ENCODE measurements around the gene GSTT2.

GSTT2 gene

DNA sequence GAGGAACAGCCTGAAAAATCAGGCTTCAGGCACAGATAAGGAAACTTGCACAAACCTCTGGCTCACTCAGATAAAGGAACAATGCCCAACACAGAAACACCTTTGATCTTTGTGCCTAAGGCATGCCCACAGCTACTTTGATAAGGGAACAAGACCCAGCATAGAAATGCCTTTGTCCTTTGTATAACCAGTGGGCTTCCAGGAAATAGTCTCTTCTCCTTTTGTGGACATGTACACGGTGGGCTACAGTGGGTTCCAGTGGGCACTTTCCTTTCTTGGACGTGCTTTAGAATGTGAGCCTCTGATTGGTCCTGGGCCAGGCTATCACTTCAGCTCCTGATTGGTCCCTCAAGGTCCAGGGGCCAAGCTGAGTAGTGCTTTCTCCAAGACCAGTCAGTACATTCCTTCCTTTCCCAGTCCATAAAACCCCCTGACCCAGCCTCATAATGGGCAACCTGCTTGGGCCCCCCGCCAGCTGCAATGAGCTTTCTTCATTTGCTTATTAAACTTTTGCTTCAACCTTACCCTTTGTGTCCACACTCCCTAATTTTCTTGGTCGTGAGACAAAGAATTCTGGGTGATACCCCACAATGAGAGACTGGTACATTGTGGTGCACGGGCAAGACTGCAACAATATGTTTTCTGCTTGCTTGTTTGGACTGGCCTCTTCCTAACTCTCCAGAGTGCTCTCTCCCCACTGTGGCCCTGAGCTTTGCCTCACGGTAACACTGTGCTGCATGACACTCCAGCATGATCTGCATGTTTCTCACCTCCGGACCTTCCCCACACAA, 29.5 kb downstream of the GSTT2 start:
- DNase-seq, result no peak

GRCh38 chr22:24010018-24010391, 30.1 kb downstream of the GSTT2 start:
- DNase-seq, result no peak

DNA sequence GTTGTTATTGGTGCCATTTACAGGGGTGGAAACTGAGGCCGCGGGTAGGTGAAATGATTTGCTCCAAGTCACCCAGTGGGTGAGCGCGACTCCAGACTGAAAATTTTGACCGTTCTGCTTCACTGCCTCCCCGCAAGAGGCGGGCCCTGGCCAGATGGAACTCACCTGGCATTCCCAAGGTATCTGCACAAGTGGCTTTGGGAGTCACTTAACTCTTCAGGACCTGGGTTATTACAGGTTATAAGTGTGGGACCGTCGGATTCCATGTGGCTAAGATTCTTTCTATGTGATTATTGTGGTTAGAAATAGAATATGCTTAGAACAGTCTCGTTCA, 31.8 kb downstream of the GSTT2 start:
- DNase-seq, result no peak

DNA sequence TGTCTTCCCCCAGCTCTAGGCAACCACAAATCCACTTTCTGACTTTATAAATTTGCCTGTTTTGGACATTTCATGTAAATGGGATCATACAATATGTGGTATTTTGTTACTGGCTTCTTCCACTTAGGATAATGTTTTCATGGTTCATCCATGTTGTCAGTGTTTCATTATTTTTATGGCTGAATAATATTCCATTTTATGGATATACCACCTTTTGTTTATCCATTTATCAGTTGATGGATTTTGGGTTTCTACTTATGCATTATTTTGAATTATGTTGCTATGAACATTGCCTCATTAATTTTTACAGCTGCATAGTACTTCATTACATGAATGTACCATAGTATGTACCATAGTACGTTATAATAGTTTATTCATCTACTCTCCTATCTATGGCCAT, 36.2 kb downstream of the GSTT2 start:
- DNase-seq, result no peak

DNA sequence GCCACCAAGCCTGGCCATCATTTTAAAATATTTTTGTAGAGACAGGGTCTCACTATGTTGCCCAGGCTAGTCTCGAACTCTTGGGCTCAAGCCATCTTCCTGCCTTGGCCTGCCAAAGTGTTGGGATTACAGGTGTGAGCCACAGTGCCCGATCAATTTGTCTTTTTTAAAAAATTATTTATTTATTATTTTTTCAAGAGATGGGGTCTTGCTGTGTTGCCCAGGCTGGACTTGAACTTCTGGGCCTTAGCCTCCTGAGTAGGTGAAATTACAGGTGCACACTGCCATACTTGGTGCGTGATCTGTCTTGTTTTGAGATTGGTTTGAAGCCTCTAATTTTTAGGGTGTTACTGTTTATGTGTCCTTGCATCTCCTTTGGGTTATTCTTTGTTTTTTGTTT, 41.4 kb downstream of the GSTT2 start:
- no peak for DNase-seq

DNA sequence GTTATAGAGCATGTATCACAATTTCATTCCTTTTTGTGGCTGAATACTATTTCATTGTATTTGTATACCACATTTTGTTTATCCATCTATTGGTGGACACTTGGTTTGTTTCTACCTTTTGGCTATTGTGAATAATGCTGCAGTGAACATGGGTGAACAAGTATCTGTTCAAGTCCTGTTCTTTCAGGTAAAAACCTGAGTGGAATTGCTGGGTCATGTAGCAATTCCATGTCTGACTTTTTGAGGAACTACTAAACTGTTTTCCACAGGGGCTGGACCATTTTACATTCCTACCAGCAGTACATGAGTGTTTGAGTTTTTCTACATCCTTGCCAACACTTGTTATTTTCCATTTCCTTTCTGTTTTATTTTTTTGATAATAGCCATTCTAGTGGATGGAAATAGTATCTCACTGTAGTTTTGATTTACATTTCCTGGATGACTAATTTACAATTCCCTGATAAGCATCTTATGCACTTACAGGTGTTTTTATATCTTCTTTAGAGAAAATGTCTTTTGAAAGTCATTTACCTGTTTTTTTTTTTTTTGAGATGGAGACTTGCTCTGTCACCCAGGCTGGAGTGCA, 43.4 kb downstream of the GSTT2 start:
- no peak for DNase-seq

DNA sequence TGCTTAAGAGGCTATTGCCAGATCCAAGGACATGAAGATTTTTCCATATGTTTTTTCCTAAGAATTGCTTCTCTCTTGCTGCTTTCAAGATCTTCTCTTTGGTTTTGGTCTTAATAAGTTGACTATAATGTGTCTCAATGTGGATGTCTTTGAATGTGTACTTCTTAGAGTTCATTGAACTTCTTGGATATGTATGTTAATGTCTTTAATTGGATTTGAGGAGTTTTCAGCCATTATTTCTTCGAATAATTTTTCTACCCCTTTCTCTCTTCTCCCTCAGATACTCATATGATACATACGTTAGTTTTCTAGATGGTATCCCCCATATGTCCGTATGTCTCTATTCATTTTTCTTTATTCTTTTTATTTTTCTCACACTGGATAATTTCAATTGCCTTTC, 44.4 kb downstream of the GSTT2 start:
- no peak for DNase-seq

DNA sequence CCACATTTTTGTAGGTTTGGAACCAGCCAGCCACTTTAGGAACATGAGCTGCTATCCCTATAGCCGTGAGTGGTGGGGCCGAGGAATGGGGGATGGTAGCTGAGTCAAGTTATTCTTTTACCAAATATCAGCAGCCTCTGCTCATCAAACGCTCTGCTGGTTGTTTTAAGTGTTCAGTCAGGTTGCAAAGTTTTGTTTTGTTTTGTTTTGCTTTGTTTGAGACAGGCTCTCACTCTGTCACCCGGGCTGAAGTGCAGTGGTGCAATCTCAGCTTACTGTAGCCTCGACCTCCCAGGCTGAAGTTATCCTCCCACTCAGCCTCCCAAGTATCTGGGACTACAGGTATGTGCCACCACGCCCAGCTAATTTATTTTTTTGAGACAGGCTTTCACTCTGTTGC, 45.5 kb downstream of the GSTT2 start:
- DNase-seq, result no peak

DNA sequence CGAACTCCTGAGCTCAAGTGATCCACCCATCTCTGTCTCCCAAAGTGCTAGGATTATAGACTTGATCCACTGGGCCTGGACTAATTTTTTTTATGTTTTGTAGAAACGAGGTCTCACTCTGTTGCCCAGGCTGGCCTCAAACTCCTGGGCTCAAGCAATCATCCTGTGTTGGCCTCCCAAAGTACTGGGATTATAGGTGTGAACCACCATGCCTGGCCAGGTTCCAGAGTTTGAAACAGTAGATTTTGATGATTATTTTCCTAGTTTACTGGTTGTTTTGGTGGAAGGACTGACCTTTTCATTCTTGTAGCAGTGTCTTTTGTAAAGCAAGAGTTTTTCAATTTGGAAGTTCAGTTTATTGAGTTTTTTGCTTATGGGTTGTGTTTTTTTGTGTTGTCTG, 46.1 kb downstream of the GSTT2 start:
- DNase-seq, result no peak

- DNase-seq, result no peak
Measured at GRCh38 chr22:24026733-24027132, 46.8 kb downstream of the GSTT2 start.

DNA sequence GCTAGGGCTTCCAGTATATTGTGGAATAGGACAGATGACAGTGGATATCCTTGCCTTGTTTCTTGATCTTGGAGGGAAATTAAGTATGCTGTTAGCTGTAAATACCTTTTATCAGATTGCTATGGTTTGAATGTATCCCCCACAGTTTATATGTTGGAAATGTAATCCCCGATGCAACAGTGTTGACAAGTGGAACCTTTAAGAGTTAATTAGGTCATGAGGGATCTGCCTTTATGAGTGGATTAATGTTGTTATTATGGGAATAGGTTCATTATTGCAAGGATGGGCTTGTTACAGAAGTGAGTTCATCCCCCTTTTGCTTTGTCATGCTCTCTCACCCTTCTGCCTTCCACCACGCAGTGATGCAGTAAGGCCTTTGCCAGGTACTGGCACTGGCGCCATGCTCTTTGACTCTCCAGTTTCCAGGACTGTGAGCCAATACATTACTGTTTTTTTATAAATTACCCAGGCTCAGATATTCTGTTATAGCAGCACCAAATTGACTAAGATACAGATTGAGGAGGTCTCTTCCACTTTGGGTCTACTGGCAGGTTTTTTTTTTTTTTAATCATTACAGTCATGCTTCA, 47.5 kb downstream of the GSTT2 start:
- no peak for DNase-seq

GRCh38 chr22:24027991-24028390, 48.1 kb downstream of the GSTT2 start:
- DNase-seq, result no peak

GRCh38 chr22:24028533-24028932, 48.6 kb downstream of the GSTT2 start:
- DNase-seq, result no peak

GRCh38 chr22:24029304-24029703, 49.4 kb downstream of the GSTT2 start:
- no peak for DNase-seq

DNA sequence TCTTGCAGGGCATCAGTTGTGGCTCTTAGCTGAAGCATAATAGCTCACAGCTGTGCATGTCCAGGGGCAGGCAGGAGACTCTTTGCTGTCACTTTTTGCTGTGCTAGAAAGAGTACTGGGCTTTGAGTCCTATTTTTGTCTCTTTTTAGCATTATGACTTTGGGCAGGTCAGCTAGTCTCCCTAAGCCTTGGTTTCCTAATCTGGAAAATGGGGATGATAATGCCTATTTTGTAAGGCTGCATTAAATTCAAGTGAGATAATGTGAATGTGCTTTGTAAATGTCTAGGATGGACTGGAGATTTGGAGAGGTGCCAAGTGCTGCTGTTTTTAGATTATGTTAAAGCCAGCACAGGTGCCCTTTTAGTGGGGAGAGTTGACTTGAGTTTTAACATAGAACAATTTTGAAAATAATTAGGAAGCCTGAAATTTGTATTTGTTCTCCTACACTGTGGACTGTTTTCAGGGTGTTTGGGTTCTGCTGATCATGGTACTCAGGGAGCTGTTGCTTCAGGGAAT, 50.3 kb downstream of the GSTT2 start:
- DNase-seq, result no peak

Data from activated effector memory CD4-positive, alpha-beta T cell treated with Interleukin-2 at 50 U/mL for 16 hours (primary cell).